HCT116 (cell line): ENCODE measurements around the gene FTSJ1. TPM values are rescaled to one million over a fixed set of nuclear protein-coding genes. Genes with fewer than 3 reads are reported as not detected.

Experiments
- ATAC-seq: fragments of 200-7000 bp; cut with Tn5 transposase; 2 replicates; pipeline ENCODE4 v1.9.1; 2020; ENCODE audit warnings: mild to moderate bottlenecking, moderate library complexity
- BruUV-seq: library from RNA; stranded (reverse); fragments of 400-500 nt; replicated peaks from 2 replicates; lab custom pipeline; 2021; lab: Mats Ljungman, UMichigan
- CTCF ChIA-PET: fragments of 300-600 bp; sonication (Branson Sonifier 250); formaldehyde crosslinking; loops from one replicate; lab custom pipeline; 2021; ENCODE audit warnings: antibody characterized with exemption; lab: Charles Lee
- POLR2A ChIA-PET: fragments of 300-600, 350-600 bp; sonication (Branson Sonifier 250); formaldehyde crosslinking; loops from one replicate; lab custom pipeline; 2021; ENCODE audit warnings: antibody characterized with exemption; lab: Charles Lee
- RAD21 ChIA-PET, 2 experiments: fragments of 300-600 bp; sonication (Branson Sonifier 250); formaldehyde crosslinking; loops; one replicate each; lab custom pipeline; 2023; ENCODE audit warnings: low total read pairs in 2 of 2; ENCODE audit not compliant: uncharacterized antibody in 2 of 2, unreplicated experiment in 2 of 2, low non-redundant PET in 1 of 2; lab: Charles Lee
- DNase-seq: peaks from one replicate; pipeline ENCODE4 v3.0.0-alpha.2; 2010; ENCODE audit warnings: low read depth, low spot score
- H2AFZ ChIP-seq: fragments of 200-600 bp; shearing (Covaris generic), sonication (generic); 2 replicates; pipeline ENCODE4 v1.6.1; 2017; ENCODE audit warnings: low read depth, mixed run types, mixed read lengths, antibody characterized with exemption, low read length; ENCODE audit not compliant: poor library complexity, severe bottlenecking
- H3K27ac ChIP-seq: 2 replicates; pipeline ENCODE4 v1.5.1; 2012; ENCODE audit warnings: low read depth, low read length
- H3K27me3 ChIP-seq: fragments of 200-600 bp; sonication (generic); 2 replicates; pipeline ENCODE4 v1.6.1; 2016; ENCODE audit warnings: mixed run types, low read length, mixed read lengths; ENCODE audit not compliant: insufficient read depth
- H3K36me3 ChIP-seq, 2 experiments: fragments of 200-500 bp in 1 of 2; fragments of 200-600 bp in 1 of 2; sonication (Bioruptor generic) in 1 of 2; sonication (generic) in 1 of 2; 2 replicates each; pipeline versions ENCODE4 v1.5.1 to v1.6.1; 2014 to 2016; ENCODE audit warnings: low read length in 2 of 2, inconsistent platforms in 1 of 2, mixed read lengths in 1 of 2, mixed run types in 1 of 2; ENCODE audit not compliant: insufficient read depth in 2 of 2, control insufficient read depth in 1 of 2
- H3K4me1 ChIP-seq, 2 experiments: fragments of 200-600 bp in 1 of 2; sonication (generic) in 1 of 2; 2 replicates each; pipeline versions ENCODE4 v1.5.1 to v1.6.1; 2012 to 2017; ENCODE audit warnings: low read length in 2 of 2, inconsistent platforms in 1 of 2, mild to moderate bottlenecking in 1 of 2, mixed read lengths in 1 of 2, mixed run types in 1 of 2, moderate library complexity in 1 of 2; ENCODE audit not compliant: insufficient read depth in 2 of 2, control insufficient read depth in 1 of 2
- H3K4me2 ChIP-seq: fragments of 200-600 bp; sonication (generic); 2 replicates; pipeline ENCODE4 v1.6.1; 2017; ENCODE audit warnings: mixed run types, low read length, mixed read lengths
- H3K4me3 ChIP-seq, 2 experiments: fragments of 200-600 bp in 1 of 2; sonication (generic) in 1 of 2; replicated peaks in 1 of 2; 2 replicates each; pipeline ENCODE4 v1.5.1; 2011 to 2016; ENCODE audit warnings: low read length in 2 of 2, control low read depth in 1 of 2, low read depth in 1 of 2, mild to moderate bottlenecking in 1 of 2, mixed read lengths in 1 of 2, mixed run types in 1 of 2
- H3K79me2 ChIP-seq: fragments of 200-600 bp; sonication (generic); 2 replicates; pipeline ENCODE4 v1.6.1; 2017; ENCODE audit warnings: mild to moderate bottlenecking, mixed run types, low read length, moderate library complexity, mixed read lengths; ENCODE audit not compliant: insufficient read depth
- H3K9ac ChIP-seq: fragments of 200-600 bp; sonication (generic); 2 replicates; pipeline ENCODE4 v1.6.1; 2016; ENCODE audit warnings: low read length, mixed read lengths
- H3K9me2 ChIP-seq: fragments of 200-600 bp; sonication (generic), shearing (Covaris generic); 2 replicates; pipeline ENCODE4 v1.6.1; 2017; ENCODE audit warnings: mixed run types, mild to moderate bottlenecking, moderate library complexity; ENCODE audit not compliant: insufficient read depth
- H3K9me3 ChIP-seq, 2 experiments: fragments of 200-500 bp in 1 of 2; fragments of 200-600 bp in 1 of 2; sonication (Bioruptor generic) in 1 of 2; sonication (generic) in 1 of 2; 2 replicates each; pipeline ENCODE4 v1.6.1; 2014 to 2017; ENCODE audit warnings: low read length in 2 of 2, mixed read lengths in 2 of 2, inconsistent platforms in 1 of 2, low read depth in 1 of 2, mild to moderate bottlenecking in 1 of 2, mixed run types in 1 of 2, moderate library complexity in 1 of 2; ENCODE audit not compliant: control insufficient read depth in 1 of 2, insufficient read depth in 1 of 2
- H4K20me1 ChIP-seq: fragments of 200-600 bp; sonication (generic), shearing (Covaris generic); 2 replicates; pipeline ENCODE4 v1.6.1; 2017; ENCODE audit warnings: mixed run types, mild to moderate bottlenecking, moderate library complexity; ENCODE audit not compliant: insufficient read depth
- CBX3 ChIP-seq: IDR thresholded peaks from 2 replicates; pipeline ENCODE4 v1.6.1; 2012; ENCODE audit warnings: low read depth
- CEBPB ChIP-seq: IDR thresholded peaks from 2 replicates; pipeline ENCODE4 v1.6.1; 2012; ENCODE audit warnings: low read depth
- ELF1 ChIP-seq: IDR thresholded peaks from 2 replicates; pipeline ENCODE4 v1.6.1; 2012; ENCODE audit warnings: low read depth, borderline replicate concordance
- EZH2phosphoT487 ChIP-seq: fragments of 200-600 bp; IDR thresholded peaks from 2 replicates; pipeline ENCODE4 v1.6.1; 2018; ENCODE audit warnings: antibody characterized with exemption, borderline replicate concordance
- FOSL1 ChIP-seq: IDR thresholded peaks from 2 replicates; pipeline ENCODE4 v1.6.1; 2012; ENCODE audit warnings: low read depth
- JUND ChIP-seq: IDR thresholded peaks from 2 replicates; pipeline ENCODE4 v1.6.1; 2012
- POLR2A ChIP-seq: IDR thresholded peaks from 2 replicates; pipeline ENCODE4 v1.7.0; 2011; ENCODE audit warnings: borderline replicate concordance; ENCODE audit not compliant: insufficient read depth, insufficient read length; ENCODE audit errors: extremely low read depth
- POLR2AphosphoS5 ChIP-seq: IDR thresholded peaks from 2 replicates; pipeline ENCODE4 v1.6.1; 2011; ENCODE audit warnings: mild to moderate bottlenecking, low read depth, low read length, moderate library complexity
- SIN3A ChIP-seq: IDR thresholded peaks from 2 replicates; pipeline ENCODE4 v1.6.1; 2012; ENCODE audit warnings: low read depth
- SP1 ChIP-seq: IDR thresholded peaks from 2 replicates; pipeline ENCODE4 v1.6.1; 2012; ENCODE audit warnings: low read depth
- SRF ChIP-seq: IDR thresholded peaks from 2 replicates; pipeline ENCODE4 v1.6.1; 2012; ENCODE audit warnings: low read depth
- TCF7L2 ChIP-seq: IDR thresholded peaks from 2 replicates; pipeline ENCODE4 v1.7.0; 2011; ENCODE audit warnings: borderline replicate concordance, inconsistent platforms; ENCODE audit not compliant: insufficient read depth, insufficient read length; ENCODE audit errors: extremely low read depth
- YY1 ChIP-seq: IDR thresholded peaks from 2 replicates; pipeline ENCODE4 v1.6.1; 2011; ENCODE audit warnings: low read length, low read depth, moderate library complexity, mild to moderate bottlenecking; ENCODE audit not compliant: insufficient replicate concordance; ENCODE audit errors: extremely low read depth
- ZNF274 ChIP-seq: fragments of 200-500 bp; sonication (Bioruptor generic); IDR thresholded peaks from 2 replicates; pipeline ENCODE4 v1.6.1; 2014; ENCODE audit warnings: mild to moderate bottlenecking, low read depth, low read length, inconsistent platforms
- intact Hi-C: fragments of 100-400 bp; cut with micrococcal nuclease; formaldehyde crosslinking; loops from 2 replicates; pipeline ENCODE4 v1.10.0; 2022
- total RNA-seq: library from RNA; stranded (reverse); gene quantifications from one replicate; pipeline ENCODE4 v1.2.1, GENCODE V29; 2021; ENCODE audit not compliant: unreplicated experiment
- TF ChIP-seq, protein P1 (sequence below): IDR thresholded peaks from 2 replicates; pipeline ENCODE4 v1.6.1; 2012
- TF ChIP-seq, protein P2 (sequence below): IDR thresholded peaks from 2 replicates; pipeline ENCODE4 v1.6.1; 2012

FTSJ1 gene
- total RNA-seq, 1 experiment from 2014 or later: 64.9 TPM

DNA sequence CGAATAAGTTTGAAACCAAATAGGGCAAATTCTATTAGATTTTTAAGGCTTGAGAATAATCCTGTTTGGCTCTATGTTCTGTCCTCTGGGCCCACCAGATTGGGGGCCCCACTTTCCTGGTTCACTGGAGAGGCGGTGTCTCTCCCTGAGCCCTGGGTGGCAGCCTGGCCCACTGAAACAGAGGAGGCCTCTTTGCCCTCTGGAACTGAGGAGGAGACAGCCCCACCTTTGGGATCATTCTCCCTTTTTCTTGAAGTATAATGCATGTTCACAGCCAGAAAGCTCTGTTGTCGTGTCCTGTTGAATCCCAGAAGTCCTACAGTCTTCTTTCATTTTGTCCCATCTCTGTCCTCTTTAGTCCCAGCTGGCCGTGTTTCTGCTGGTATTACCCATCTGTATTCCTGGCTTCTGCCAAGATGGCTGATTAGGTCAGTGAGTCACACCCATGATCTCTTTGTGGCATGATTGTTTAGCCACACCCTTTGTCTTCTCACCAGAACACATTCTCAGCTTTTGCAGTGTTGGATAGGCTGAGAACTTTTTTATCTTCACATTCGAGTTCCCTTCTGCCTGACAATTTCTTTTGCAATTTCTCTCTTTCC lies 55.5 kb downstream of the FTSJ1 start:
- Histone ChIP-seq H3K36me3 (peaks cover 0 to 2% of the 10 kb centered on the region in 2 experiments; a peak in 2 of 4 replicates), H4K20me1 (no peaks in the 10 kb centered on the region), H3K4me2 (peak overlapping the region; percentile 59), H3K9ac (0 out of 2 replicates have a peak overlapping the region, but pooled peaks have one; percentile 13), H2AFZ (peak overlapping the region; percentile 26), H3K79me2 (no peaks in the 10 kb centered on the region), H3K4me3 (no peak overlapping the region), H3K27me3 (no peaks in the 10 kb centered on the region), H3K9me2 (no peaks in the 10 kb centered on the region), H3K9me3 (no peaks in the 10 kb centered on the region), H3K27ac (peak overlapping the region; percentile 63; the same call in 1 of the 2 replicates), H3K4me1 (peaks cover 6 to 20% of the 10 kb centered on the region in 2 experiments)
- intact Hi-C loops: no loop called here
- DNase-seq (no peak), ATAC-seq (peak; percentile 77)
- ChIA-PET CTCF (interaction anchor here (0.5 kb wide), 1 partner anchor 1931 kb away, joined by 3 read pairs; no protein-coding TSS in a partner anchor), POLR2A (no interaction called here), RAD21 (no interaction called here)
- TSS peak; percentile 80 for BruUV-seq
- TF ChIP-seq YY1 (peak; percentile 60), ZNF274 (no peak)

DNA sequence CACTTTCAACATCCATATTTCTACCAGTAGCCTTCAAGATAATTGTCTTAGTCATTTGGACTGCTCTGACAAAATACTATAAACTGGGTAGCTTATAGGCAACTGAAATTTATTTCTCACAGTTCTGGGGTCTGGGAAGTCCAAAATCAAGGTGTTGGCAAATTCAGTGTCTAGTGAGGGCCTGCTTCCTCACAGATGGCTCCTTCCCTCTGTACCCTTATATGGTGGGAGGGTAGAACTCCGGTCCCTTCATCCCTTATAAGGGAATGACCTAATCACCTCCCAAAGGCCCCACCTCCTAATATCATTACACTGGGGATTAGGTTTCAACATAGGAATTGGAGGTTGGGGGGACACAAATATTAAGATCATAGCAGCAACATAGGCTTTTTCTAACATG lies 56.2 kb downstream of the FTSJ1 start:
- no peak overlapping the region for H3K4me3 ChIP-seq
- H3K9me3 ChIP-seq: no peaks in the 10 kb centered on the region
- H3K9me2 ChIP-seq: no peaks in the 10 kb centered on the region
- peak overlapping the region; percentile 59; the same call in 1 of the 2 replicates for H3K4me2 ChIP-seq
- no peaks in the 10 kb centered on the region for H4K20me1 ChIP-seq
- BruUV-seq: no TSS peak
- H3K79me2 ChIP-seq: no peaks in the 10 kb centered on the region
- peak overlapping the region; percentile 26 for H2AFZ ChIP-seq
- no peak for TF ChIP-seq EZH2phosphoT487
- TF ChIP-seq ELF1: no peak
- TF ChIP-seq ZNF274: no peak
- no peak for TF ChIP-seq TCF7L2
- no peak for TF ChIP-seq SRF
- no peak for TF ChIP-seq POLR2AphosphoS5
- no peak for TF ChIP-seq SIN3A
- TF ChIP-seq, protein P1, sequence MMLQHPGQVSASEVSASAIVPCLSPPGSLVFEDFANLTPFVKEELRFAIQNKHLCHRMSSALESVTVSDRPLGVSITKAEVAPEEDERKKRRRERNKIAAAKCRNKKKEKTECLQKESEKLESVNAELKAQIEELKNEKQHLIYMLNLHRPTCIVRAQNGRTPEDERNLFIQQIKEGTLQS: no peak
- no peak for TF ChIP-seq CEBPB
- no peak for TF ChIP-seq SP1
- TF ChIP-seq, protein P2, sequence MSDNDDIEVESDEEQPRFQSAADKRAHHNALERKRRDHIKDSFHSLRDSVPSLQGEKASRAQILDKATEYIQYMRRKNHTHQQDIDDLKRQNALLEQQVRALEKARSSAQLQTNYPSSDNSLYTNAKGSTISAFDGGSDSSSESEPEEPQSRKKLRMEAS: no peak
- TF ChIP-seq FOSL1: no peak
- no peak for TF ChIP-seq JUND
- TF ChIP-seq CBX3: no peak
- no peak for TF ChIP-seq POLR2A
- POLR2A ChIA-PET: no interaction called here
- H3K27ac ChIP-seq: peak overlapping the region; percentile 63; the same call in 1 of the 2 replicates
- no peak overlapping the region for H3K9ac ChIP-seq
- CTCF ChIA-PET: interaction anchor here (0.5 kb wide), 1 partner anchor 1931 kb away, joined by 3 read pairs; no protein-coding TSS in a partner anchor
- no peak for ATAC-seq
- no peaks in the 10 kb centered on the region for H3K27me3 ChIP-seq
- H3K36me3 ChIP-seq: no peaks in the 10 kb centered on the region; a peak in 1 of 4 replicates
- intact Hi-C loops: no loop called here
- no peak for DNase-seq
- peaks cover 6 to 20% of the 10 kb centered on the region in 2 experiments for H3K4me1 ChIP-seq
- RAD21 ChIA-PET: no interaction called here
